Smooth muscle cell (in vitro differentiated cells): ENCODE results near the gene GP1BB. TPM values are rescaled to one million over a fixed set of nuclear protein-coding genes. Genes with fewer than 3 reads are reported as not detected.

ENCODE experiments used
- DNase-seq: peaks from one replicate; lab custom pipeline; 2025; ENCODE audit not compliant: unreplicated experiment; lab: John Stamatoyannopoulos, UW
- H2AFZ ChIP-seq: fragments of 200-600 bp; sonication (generic); 2 replicates; pipeline ENCODE4 v1.6.0; 2016; ENCODE audit warnings: antibody characterized with exemption, low read depth, mild to moderate bottlenecking
- H3F3A ChIP-seq: fragments of 200-600 bp; sonication (generic); 2 replicates; pipeline ENCODE4 v1.6.0; 2017; ENCODE audit warnings: antibody characterized with exemption, low read depth
- H3K27ac ChIP-seq: fragments of 200-600 bp; sonication (generic); 2 replicates; pipeline ENCODE4 v1.5.1; 2016; ENCODE audit warnings: low read depth, mild to moderate bottlenecking
- H3K27me3 ChIP-seq: fragments of 200-600 bp; sonication (generic); 2 replicates; pipeline ENCODE4 v1.6.1; 2016; ENCODE audit warnings: low read depth, mild to moderate bottlenecking
- H3K36me3 ChIP-seq: fragments of 200-600 bp; sonication (generic); 2 replicates; pipeline ENCODE4 v1.5.1; 2016; ENCODE audit warnings: low read depth
- H3K4me1 ChIP-seq: fragments of 200-600 bp; sonication (generic); 2 replicates; pipeline ENCODE4 v1.5.1; 2016; ENCODE audit warnings: low read depth
- H3K4me2 ChIP-seq: fragments of 200-600 bp; sonication (generic); 2 replicates; pipeline ENCODE4 v1.6.0; 2016; ENCODE audit warnings: mild to moderate bottlenecking
- H3K4me3 ChIP-seq: fragments of 200-600 bp; sonication (generic); 2 replicates; pipeline ENCODE4 v1.5.1; 2016; ENCODE audit warnings: mild to moderate bottlenecking
- H3K79me2 ChIP-seq: fragments of 200-600 bp; sonication (generic); 2 replicates; pipeline ENCODE4 v1.6.0; 2016; ENCODE audit warnings: low read depth, mild to moderate bottlenecking
- H3K9ac ChIP-seq: fragments of 200-600 bp; sonication (generic); 2 replicates; pipeline ENCODE4 v1.6.0; 2016; ENCODE audit warnings: low read depth
- H3K9me3 ChIP-seq: fragments of 200-600 bp; sonication (generic); replicated peaks from 2 replicates; pipeline ENCODE4 v1.5.1; 2016; ENCODE audit warnings: low read depth
- H4K20me1 ChIP-seq: fragments of 200-600 bp; sonication (generic); 2 replicates; pipeline ENCODE4 v1.6.0; 2016; ENCODE audit warnings: low read depth
- CTCF ChIP-seq: fragments of 200-600 bp; sonication (generic); IDR thresholded peaks from 2 replicates; pipeline ENCODE4 v1.5.1; 2017; ENCODE audit warnings: borderline replicate concordance, mild to moderate bottlenecking, antibody characterized with exemption; ENCODE audit not compliant: insufficient read depth, poor library complexity, severe bottlenecking
- WGBS: methylation state at CpG from one replicate; pipeline ENCODE4 v1.1.7; 2016; ENCODE audit warnings: low lambda C conversion rate; 5-methylcytosine and 5-hydroxymethylcytosine counted together
- polyA plus RNA-seq: library from polyadenylated mRNA; unstranded; fragments of >200 nt; fragmentation: Nextera tagmentation; extraction: Ambion mirVana; gene quantifications from 2 replicates; pipeline ENCODE4 v1.2.1, GENCODE V29; 2016
- total RNA-seq: library from RNA; depleted of rRNA; stranded (reverse); fragments of >200 nt; gene quantifications from 2 replicates; pipeline ENCODE4 v1.2.3, GENCODE V29; 2014

Gene GP1BB
- total RNA-seq (0.94 and 3.0 TPM in 2 replicates), polyA plus RNA-seq (6.7 and 9.7 TPM in 2 replicates)

GRCh38 chr22:19723232-19723982, at the start of gene GP1BB:
Gene GP1BB, plus strand, starts transcription at chr22:19723539. Its CDS starts 31 bp downstream, at chr22:19723570.
- no peak within 1 kb of the TSS for H2AFZ ChIP-seq
- peaks cover 25% of the 10 kb centered on the region for H3K4me1 ChIP-seq
- no peaks in the 10 kb centered on the region for H3K79me2 ChIP-seq
- H3K27ac ChIP-seq = no peak within 1 kb of the TSS
- peak within 1 kb of the TSS; percentile 36 for H3K4me3 ChIP-seq
- no peak for DNase-seq
- H3K36me3 ChIP-seq = no peaks in the 10 kb centered on the region
- H3K4me2 ChIP-seq = peak within 1 kb of the TSS; percentile 83
- peaks cover 46% of the 10 kb centered on the region for H3K27me3 ChIP-seq
- no peaks in the 10 kb centered on the region for H3F3A ChIP-seq
- H3K9me3 ChIP-seq = no peaks in the 10 kb centered on the region
- no peak for TF ChIP-seq CTCF
- WGBS = 2% methylated on average over 71 of the region's 80 CpGs
- no peak within 1 kb of the TSS for H3K9ac ChIP-seq
- H4K20me1 ChIP-seq = peaks cover 52% of the 10 kb centered on the region

GRCh38 chr22:19673660-19674059, 49.7 kb upstream of the GP1BB start:
- H3K36me3 ChIP-seq = no peaks in the 10 kb centered on the region
- H3F3A ChIP-seq = no peaks in the 10 kb centered on the region
- H3K9ac ChIP-seq = no peak overlapping the region
- WGBS = 81% methylated on average over 4 of the region's 4 CpGs
- no peaks in the 10 kb centered on the region for H4K20me1 ChIP-seq
- no peak for DNase-seq
- TF ChIP-seq CTCF = no peak
- no peak overlapping the region for H3K4me2 ChIP-seq
- no peak overlapping the region for H2AFZ ChIP-seq
- no peak overlapping the region for H3K27ac ChIP-seq
- no peaks in the 10 kb centered on the region for H3K79me2 ChIP-seq
- no peaks in the 10 kb centered on the region for H3K4me1 ChIP-seq
- no peaks in the 10 kb centered on the region for H3K27me3 ChIP-seq
- H3K4me3 ChIP-seq = no peak overlapping the region
- no peaks in the 10 kb centered on the region for H3K9me3 ChIP-seq

DNA sequence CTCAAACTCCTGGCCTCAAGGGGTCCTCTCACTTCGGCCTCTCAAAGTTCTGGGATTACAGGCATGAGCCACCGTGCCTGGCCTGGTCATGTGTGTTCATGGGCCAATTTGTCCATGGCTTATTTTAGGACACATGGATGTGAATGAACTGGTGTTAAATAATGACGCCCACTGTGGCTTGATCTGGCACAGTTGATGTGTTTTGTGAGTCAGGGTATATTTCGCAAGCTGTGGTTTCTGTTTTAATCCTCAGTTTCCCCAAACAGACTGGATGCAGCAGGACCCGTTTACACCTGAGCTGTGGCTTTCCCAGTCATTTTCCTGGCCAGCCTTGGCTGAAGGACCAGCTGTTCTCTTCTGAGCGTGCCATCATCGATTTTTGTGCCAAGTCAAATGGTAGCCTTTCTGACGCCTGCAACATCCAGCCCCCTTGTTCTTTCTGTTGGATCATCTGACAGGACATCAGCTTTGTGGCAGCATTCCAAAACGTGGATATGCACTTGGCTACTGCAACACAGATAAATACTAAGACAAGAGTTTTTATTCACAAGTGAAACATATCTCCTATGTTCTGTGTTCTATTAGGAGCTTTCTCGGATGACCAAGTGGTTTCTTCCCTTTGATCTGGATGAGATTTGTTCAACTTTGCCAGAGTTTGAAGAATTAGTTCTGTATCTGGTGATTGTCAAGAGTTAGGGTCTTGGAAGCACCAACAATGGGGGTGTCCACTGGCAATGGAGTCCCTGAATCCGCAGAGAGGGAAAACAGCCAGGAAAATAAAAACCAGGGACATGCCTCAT, 49.0 kb upstream of the GP1BB start:
- TF ChIP-seq CTCF = no peak
- H4K20me1 ChIP-seq = no peaks in the 10 kb centered on the region
- H3K79me2 ChIP-seq = no peaks in the 10 kb centered on the region
- H3K4me2 ChIP-seq = no peak overlapping the region
- WGBS = 93% methylated on average over 11 of the region's 11 CpGs
- H3K4me3 ChIP-seq = no peak overlapping the region
- H3K36me3 ChIP-seq = no peaks in the 10 kb centered on the region
- DNase-seq = no peak
- H3K27ac ChIP-seq = no peak overlapping the region
- no peaks in the 10 kb centered on the region for H3F3A ChIP-seq
- H3K27me3 ChIP-seq = no peaks in the 10 kb centered on the region
- no peak overlapping the region for H2AFZ ChIP-seq
- no peaks in the 10 kb centered on the region for H3K4me1 ChIP-seq
- H3K9ac ChIP-seq = no peak overlapping the region
- H3K9me3 ChIP-seq = no peaks in the 10 kb centered on the region

DNA sequence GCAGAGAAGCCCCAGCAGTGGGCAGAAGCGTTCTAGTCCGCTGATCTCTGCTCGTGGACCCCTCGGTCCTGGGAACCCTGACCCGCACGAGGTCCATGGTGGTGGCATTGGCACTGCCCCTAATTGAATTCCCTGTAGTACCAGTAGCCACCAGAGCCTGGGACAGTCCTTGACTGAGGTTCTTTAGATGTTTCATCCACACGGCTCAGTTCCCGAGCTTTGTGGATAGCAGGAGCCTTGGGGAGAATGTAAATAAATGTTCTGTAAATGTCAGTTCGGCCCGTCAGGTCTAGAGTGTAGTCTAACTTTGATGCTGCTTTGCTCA, 48.4 kb upstream of the GP1BB start:
- Histone ChIP-seq H3K36me3 (no peaks in the 10 kb centered on the region), H3K9me3 (no peaks in the 10 kb centered on the region), H2AFZ (no peak overlapping the region), H3F3A (no peaks in the 10 kb centered on the region), H4K20me1 (no peaks in the 10 kb centered on the region), H3K4me2 (no peak overlapping the region), H3K4me3 (no peak overlapping the region), H3K4me1 (no peaks in the 10 kb centered on the region), H3K9ac (no peak overlapping the region), H3K79me2 (no peaks in the 10 kb centered on the region), H3K27me3 (no peaks in the 10 kb centered on the region), H3K27ac (no peak overlapping the region)
- no peak for TF ChIP-seq CTCF
- DNase-seq = no peak
- WGBS = 82% methylated on average over 10 of the region's 10 CpGs
